Endometrial microvascular endothelial cells (primary cell): Measurements from ENCODE around the gene FBN2. TPM values are rescaled to one million over a fixed set of nuclear protein-coding genes. Genes with fewer than 3 reads are reported as not detected.

Source experiments
- in situ Hi-C: cut with HindIII; loops from 2 replicates; pipeline ENCODE4 v1.10.0; 2017; ENCODE audit warnings: low sequenced_read_pairs, low pct_unique_long_range_greater_than_20kb; ENCODE audit errors: inconsistent ontology term
- total RNA-seq: library from RNA; depleted of rRNA; stranded (reverse); fragments of >200 nt; gene quantifications from one replicate; pipeline ENCODE4 v1.2.3, GENCODE V29; 2015; ENCODE audit errors: inconsistent ontology term

The FBN2 gene
- total RNA-seq, 1 donor from 2014 or later: 2.6 TPM

- in situ Hi-C loops: no loop called here
These were observed 247.7 kb downstream of the FBN2 start for GRCh38 chr5:128290152-128290858.

- in situ Hi-C loops: no loop called here
These were observed 250.3 kb downstream of the FBN2 start for GRCh38 chr5:128287740-128288139.

GRCh38 chr5:128284236-128284635, 253.8 kb downstream of the FBN2 start:
- in situ Hi-C loops: no loop called here

DNA sequence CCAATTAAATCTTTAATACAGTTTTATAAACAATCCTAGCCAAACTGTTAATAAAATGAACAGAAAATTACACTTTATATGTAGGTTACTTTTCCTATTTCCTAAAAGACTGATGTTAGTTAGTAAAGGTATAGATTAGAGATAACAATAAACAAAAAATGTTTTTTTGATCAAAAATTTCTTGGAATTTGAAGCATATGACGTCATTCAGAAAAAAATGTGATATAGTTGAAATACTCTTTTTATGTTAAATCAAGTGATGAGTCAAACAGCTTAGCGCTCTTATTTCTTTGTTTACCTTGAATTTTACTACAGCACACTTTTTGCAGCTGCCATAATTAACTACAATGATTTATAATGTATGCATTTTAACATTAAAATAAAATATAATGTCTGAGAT, 258.7 kb downstream of the FBN2 start:
- in situ Hi-C loops: no loop called here

GRCh38 chr5:128276537-128277216, 261.4 kb downstream of the FBN2 start:
- in situ Hi-C loops: no loop called here

DNA sequence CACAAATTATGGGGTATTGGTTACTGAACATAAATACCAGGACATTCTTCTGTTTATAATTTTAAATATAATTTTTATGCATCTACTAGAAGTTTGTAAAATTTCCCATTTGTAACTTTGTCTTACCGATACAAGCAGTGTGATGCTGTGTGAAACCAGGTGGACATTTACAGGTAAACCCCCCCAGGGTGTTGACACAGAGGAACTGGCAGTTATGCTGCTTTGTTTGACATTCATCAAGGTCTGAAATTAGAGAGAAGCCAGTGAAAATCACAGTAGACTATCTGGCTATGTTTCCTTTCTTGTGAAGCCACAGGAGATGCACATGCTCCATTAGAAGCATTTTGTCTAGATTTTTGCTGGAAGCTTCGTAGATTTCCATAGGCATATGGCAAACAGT, 263.6 kb downstream of the FBN2 start:
- in situ Hi-C loops: no loop called here

DNA sequence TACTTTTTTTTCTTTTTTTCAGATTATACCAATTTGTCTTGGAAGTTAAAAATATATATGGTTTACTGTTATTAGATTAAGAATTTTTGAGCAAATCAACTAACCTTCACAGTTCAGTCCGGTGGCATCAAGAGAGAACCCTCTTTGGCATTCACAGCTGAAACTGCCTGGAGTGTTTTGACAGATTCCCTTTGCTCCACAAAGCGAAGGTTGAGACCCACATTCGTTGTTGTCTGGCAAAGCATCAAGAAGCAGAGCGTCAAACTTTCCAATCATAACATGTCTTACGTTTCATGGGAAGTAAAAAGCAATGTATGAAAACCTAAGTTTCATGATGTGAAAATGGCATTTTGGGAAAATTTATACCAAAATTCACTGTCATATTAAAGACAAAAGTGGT, 264.3 kb downstream of the FBN2 start:
- in situ Hi-C loops: no loop called here

GRCh38 chr5:128271859-128272464, 266.1 kb downstream of the FBN2 start:
- in situ Hi-C loops: no loop called here

GRCh38 chr5:128271071-128271470, 267.0 kb downstream of the FBN2 start:
- in situ Hi-C loops: no loop called here

DNA sequence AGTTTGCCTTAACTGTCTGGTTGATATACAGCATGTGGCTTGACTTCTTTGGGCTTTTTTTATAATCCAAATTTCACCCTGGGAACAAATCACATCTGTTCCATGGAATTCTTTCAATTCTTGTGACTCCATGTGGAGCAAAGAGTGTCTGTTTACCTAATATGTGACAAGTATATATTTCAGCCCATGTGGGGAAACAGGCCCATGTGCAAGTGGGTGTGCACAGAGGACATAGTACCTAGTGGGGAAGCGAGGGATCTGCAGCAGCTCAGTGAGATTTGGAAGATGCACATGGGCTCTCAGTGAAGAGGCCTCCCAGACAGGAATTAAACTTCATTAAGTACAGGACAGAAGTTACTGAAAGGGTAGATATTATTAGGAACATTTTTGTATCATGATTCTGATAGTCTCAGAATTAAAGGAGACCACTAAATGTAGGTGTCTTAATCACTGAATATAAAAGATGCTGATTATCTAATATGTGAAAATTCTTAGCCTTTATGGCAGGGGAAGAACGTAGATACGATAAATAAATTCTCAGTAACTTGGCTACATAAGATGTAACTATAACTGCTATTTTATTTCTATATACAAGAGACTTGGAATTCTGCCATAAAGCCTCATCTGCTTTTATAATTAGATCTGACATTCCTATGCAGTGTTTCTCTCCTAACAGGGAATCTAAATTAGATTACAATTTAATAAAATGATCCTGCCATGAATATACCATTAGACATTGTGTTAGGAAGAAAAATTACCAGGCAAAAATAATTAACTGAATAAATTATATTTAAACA, 273.3 kb downstream of the FBN2 start:
- in situ Hi-C loops: no loop called here

GRCh38 chr5:128263357-128263756, 274.7 kb downstream of the FBN2 start:
- in situ Hi-C loops: no loop called here

DNA sequence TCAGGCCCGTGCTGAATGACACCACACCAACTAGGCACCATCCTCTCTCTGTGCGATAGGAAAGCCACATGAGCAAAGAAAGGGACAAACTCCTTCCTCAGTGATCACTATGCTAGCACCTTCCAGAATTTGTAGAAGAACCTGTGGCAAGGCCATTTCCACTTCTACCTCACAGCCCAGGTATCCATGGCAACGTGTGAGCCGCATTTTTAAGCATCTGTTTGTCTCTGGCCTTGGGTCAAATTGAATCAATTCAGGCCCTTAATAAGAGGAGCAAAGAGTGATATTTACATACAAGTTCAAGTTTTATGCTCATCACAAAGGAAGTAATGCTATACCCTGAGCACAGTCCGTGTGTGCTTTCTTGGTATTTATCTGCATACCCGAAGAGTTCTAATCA, 275.1 kb downstream of the FBN2 start:
- in situ Hi-C loops: no loop called here

GRCh38 chr5:128259607-128260021, 278.4 kb downstream of the FBN2 start:
- in situ Hi-C loops: no loop called here

DNA sequence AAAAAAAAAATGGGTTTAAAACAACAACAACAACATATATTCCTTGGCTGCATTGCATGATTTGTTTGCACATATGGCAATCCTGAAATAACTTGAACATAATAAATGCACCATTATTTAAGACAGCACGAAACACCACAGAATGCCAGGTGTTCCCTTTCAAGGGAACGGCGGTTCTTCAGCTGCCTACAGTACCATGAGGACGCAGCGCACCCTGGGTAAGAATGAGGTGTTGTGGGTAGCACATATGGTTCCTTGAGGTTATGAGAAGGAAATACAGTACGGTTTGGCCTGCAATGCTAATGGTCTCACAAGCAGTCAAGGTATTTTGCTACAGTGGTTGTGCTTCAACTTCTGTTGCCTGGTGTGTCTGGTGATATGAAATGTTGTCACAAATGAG, 279.7 kb downstream of the FBN2 start:
- in situ Hi-C loops: no loop called here

GRCh38 chr5:128257076-128257475, 281.0 kb downstream of the FBN2 start:
- in situ Hi-C loops: no loop called here

- in situ Hi-C loops: no loop called here
These were observed 283.3 kb downstream of the FBN2 start for GRCh38 chr5:128254789-128255188.

DNA sequence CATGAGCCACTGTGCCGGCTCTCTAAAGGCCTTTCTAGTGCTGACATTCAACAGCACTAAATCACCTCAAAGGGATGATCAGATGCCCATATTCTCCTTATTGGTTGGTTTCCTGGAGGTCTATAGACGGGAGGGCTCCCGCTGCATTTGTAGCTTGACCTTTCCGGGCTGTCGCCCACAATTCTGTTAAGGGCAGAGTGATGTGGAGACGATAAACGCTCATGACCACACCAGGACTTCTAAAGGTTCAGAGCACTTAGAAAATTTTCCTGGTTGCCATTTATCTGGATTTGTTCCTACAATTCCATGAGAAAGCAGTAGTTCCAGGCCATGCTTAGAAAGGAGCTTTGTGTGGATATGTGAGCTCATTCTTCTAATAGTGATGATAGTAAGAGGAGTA, 284.2 kb downstream of the FBN2 start:
- in situ Hi-C loops: no loop called here

DNA sequence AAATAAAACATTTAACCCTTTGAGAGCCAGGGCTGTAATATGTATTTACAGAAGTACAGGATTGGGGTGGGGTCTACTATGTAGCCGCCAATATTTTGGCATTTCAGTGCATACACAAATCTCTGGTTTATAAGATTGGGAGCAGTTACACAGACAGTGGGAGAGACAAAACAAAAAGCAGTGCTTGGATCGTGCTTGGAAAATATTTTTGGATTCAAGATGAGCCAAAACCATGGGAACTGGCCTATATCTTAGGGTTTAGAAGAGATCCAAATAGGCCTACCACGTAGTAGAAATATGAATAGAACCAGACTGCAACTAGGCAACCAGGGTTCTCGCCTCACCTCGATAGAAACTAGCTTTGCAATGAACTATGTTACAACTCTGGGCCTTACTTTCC, 284.9 kb downstream of the FBN2 start:
- in situ Hi-C loops: no loop called here

- in situ Hi-C loops: no loop called here
These were observed 285.3 kb downstream of the FBN2 start for GRCh38 chr5:128252756-128253155.
